ENCODE measurements around the gene IL37. TPM values are rescaled to one million over a fixed set of nuclear protein-coding genes. Genes with fewer than 3 reads are reported as not detected.

The IL37 gene
- total RNA-seq, 1 experiment from 2014 or later: not detected

Other genes starting within 250 kb of the IL37 start
- not detected in 2 replicates for gene NT5DC4, start 190.1 kb upstream of the IL37 start, total RNA-seq (2014; rRNA removed; shearing (Covaris generic); ENCODE audit: low replicate concordance)
- 8.9 and 17.0 TPM in 2 replicates for gene CKAP2L, start 146.6 kb upstream of the IL37 start, total RNA-seq (2014; rRNA removed; shearing (Covaris generic); ENCODE audit: low replicate concordance)
- gene IL1A, start 126.7 kb upstream of the IL37 start, total RNA-seq (2014; rRNA removed; shearing (Covaris generic); ENCODE audit: low replicate concordance): 0.15 TPM in 1 of 2 replicates, not detected in the other
- gene IL1B, start 74.4 kb upstream of the IL37 start, total RNA-seq (2014; rRNA removed; shearing (Covaris generic); ENCODE audit: low replicate concordance): not detected in 2 replicates
- not detected in 2 replicates for gene IL36G, start 66.8 kb downstream of the IL37 start, total RNA-seq (2014; rRNA removed; shearing (Covaris generic); ENCODE audit: low replicate concordance)
- not detected in 2 replicates for gene IL36A, start 94.3 kb downstream of the IL37 start, total RNA-seq (2014; rRNA removed; shearing (Covaris generic); ENCODE audit: low replicate concordance)
- not detected in 2 replicates for gene IL36B, start 141.7 kb downstream of the IL37 start, total RNA-seq (2014; rRNA removed; shearing (Covaris generic); ENCODE audit: low replicate concordance)
- gene IL36RN, start 148.0 kb downstream of the IL37 start, total RNA-seq (2014; rRNA removed; shearing (Covaris generic); ENCODE audit: low replicate concordance): not detected in 2 replicates
- gene IL1F10, start 156.8 kb downstream of the IL37 start, total RNA-seq (2014; rRNA removed; shearing (Covaris generic); ENCODE audit: low replicate concordance): not detected in 2 replicates
- not detected in 2 replicates for gene IL1RN, start 216.4 kb downstream of the IL37 start, total RNA-seq (2014; rRNA removed; shearing (Covaris generic); ENCODE audit: low replicate concordance)

All from Karpas-422 (cell line).